B cell (primary cell): ENCODE results near the gene ASPSCR1.

ENCODE experiments used
- CTCF ChIP-seq: fragments of 200-600 bp; IDR thresholded peaks from one replicate; pipeline ENCODE4 v1.8.0; 2022; ENCODE audit warnings: antibody characterized with exemption, mild to moderate bottlenecking
- EZH2 ChIP-seq: IDR thresholded peaks from 2 replicates; pipeline ENCODE4 v1.6.1; 2012; ENCODE audit warnings: borderline replicate concordance, low read depth, mild to moderate bottlenecking, moderate library complexity, low read length; ENCODE audit not compliant: insufficient read depth, poor library complexity, severe bottlenecking

GRCh38 chr17:81962499-81963441, 14.7 kb upstream of the ASPSCR1 start:
- TF ChIP-seq CTCF (no peak), EZH2 (no peak)
